Esophagus mucosa (tissue), 1 donor: ENCODE data around the gene RPN2. TPM values are rescaled to one million over a fixed set of nuclear protein-coding genes. Genes with fewer than 3 reads are reported as not detected.
A peak's percentile ranks its signal among the peaks of the same experiment; 100 is the strongest.

Experiments
- ATAC-seq: fragments of 200-7000 bp; cut with Tn5 transposase; one replicate; pipeline ENCODE4 v1.9.1; 2020
- total RNA-seq: library from RNA; stranded (reverse); gene quantifications from one replicate; pipeline ENCODE4 v1.2.4, GENCODE V29; 2023
- donor health status: DM: yes; HTN: yes; CAD: no.

RPN2 gene
- total RNA-seq, 1 donor from 2014 or later: 140 TPM

DNA sequence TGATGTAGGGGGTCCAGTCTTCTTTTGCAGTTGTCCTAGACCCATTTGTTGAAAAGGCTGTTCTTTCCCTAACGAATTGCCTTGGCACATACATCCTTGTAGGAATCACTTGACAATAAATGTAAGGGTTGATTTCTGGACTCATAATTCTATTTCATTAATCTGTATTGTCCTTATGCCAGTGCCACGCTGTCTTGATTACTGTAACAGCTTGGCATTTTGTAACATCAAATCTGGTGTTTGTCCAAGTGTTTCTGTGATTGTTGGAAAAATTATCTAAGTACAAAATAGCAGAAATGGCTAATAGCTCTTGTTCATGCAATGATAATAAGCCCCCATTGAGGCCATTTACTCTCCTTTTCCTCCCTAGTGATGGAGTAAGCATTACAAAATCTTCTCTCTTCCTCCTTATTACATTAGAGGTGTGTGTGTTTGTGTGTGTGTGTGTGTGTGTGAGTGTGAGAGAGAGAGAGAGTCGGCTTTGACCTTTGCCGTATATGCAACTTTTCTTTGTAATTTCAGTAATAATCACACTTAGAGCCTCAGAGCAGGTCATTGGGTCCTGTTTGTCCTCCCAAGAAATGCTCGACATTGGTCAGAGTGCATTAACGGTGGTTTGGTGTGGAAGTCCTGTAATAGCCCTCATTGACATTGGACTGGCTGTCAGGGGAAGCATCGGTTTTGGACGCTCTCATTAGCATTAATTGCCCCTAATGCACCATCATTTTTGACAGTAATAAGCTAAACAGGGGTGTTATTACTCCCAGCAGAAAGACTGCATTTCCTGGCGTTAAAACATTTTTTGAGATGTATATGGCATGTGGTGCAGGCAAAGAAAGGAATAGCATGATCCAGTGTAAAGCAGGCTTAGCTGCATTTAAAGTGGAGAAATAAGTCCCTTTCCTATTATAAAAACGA is 40.9 kb downstream of the RPN2 start:
- no peak for ATAC-seq

DNA sequence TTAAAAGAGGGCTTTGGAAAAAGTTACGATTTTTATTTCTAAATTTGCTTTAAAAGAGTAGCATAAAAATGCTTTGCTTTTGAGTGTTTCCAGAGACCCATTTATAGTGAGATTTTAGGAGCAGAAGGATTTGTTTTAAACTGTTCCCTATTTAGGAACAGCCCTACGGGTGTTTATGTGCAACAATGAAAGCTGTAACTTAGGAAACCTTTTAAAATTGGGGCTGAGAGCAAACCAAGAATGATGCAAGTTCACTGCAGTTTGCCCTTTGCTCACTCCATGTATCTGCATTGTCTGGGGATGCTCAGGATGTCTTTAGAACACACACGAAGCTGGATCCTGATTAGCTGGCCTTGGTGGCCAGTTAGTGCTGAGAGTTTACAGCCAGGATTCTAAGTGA is 41.6 kb downstream of the RPN2 start:
- ATAC-seq: no peak

DNA sequence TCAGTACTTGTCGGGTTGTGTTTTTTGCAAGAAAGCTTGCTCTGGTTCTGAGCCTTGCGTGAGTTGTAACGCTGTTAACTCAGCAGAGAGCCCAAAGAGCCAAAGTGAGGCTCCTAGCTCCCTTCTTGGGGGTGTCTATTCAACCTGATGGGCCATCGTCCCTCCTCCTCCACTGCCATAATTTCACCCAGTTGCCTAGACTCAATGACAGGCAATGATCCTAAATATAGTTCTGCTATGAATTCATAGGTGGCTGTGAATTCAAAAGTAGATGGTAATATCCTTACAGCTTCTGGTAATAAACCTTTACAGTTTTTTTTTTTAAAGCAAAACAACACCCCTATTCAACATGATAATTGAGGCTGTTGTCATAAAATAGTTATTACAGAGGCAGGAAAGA is 43.0 kb downstream of the RPN2 start:
- ATAC-seq: no peak

DNA sequence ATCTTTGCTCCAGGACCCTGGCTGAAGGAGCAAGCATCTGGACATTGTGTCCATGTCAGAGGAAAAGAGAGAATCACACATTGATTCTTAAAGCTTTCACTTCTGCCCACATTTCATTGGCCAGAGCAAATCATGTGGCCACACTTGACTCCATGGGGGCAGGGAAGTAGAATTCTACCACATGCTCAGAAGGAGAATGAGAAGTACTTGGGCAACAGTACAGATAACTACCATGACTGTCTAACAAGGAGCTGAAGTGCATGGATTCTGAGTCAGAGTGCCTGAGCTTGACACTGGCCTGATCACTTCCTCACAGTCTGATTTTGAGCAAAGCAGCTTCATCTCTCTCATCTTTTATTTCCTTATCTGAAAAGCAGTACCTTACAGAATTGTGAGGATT is 43.9 kb downstream of the RPN2 start:
- ATAC-seq: peak; percentile 76

GRCh38 chr20:37225146-37225545 is 46.0 kb downstream of the RPN2 start:
- ATAC-seq: no peak

DNA sequence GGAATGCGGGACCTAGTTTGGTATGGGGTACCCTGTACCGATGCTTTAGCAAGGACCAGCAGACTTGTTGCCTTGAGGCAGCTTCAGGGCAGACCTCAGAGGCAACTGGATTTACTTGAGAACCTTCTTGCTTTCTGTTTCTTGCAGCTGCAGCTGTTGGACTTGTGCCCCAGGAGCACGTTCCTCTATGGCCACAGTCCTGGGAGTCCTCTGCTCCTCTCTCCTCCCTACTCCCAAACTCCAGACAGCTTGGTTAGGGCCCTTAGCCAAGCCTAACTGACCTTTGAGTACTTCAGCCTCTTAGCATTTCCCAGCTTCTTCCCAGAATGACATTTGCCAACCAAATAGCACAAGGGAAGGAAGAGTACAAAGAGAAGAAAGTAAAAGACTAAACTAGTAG is 47.8 kb downstream of the RPN2 start:
- no peak for ATAC-seq

- ATAC-seq: no peak
These were observed 49.0 kb downstream of the RPN2 start for GRCh38 chr20:37228082-37228481.

GRCh38 chr20:37228656-37229055 is 49.5 kb downstream of the RPN2 start:
- ATAC-seq: no peak

GRCh38 chr20:37229357-37229756 is 50.2 kb downstream of the RPN2 start:
- ATAC-seq: no peak

DNA sequence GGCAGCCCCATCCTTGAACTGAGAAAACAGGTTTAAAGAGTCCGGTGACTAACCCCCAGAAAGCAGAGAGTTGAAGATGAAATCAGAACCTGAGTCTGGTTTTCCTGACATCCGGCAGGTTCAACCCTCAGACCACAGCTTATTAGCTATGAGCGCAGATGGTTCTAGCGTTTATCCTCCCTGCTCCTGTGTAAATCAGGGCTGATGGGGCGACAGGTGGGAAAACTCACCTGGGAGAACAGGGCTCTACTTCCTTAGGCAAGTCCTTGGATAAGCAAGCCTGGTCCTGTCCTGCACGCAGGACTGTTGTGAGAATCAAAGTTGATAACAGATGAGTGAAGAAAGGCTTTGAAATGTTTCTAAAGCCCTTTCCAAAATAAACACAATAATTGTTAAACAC is 51.1 kb downstream of the RPN2 start:
- ATAC-seq: peak; percentile 17

- ATAC-seq: no peak
These were observed 53.0 kb downstream of the RPN2 start for GRCh38 chr20:37231947-37232630.

GRCh38 chr20:37233548-37234253 is 54.6 kb downstream of the RPN2 start:
- ATAC-seq: no peak

DNA sequence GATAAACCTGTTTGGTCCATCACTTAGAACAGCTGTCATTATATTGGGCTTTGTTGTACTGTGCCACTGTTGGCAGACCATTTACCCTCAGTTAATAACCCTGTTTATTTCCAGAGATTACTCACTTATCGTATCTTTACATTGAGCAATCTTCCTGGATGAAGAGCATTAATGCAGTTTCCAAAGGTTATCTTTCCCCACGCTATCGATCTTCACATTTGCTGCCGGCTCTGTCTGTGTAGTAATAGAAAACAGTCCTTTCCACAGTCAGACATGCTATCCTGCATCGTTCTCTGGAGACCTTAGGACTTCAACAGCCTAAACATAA is 55.1 kb downstream of the RPN2 start:
- ATAC-seq: peak; percentile 36

- ATAC-seq: no peak
These were observed 55.9 kb downstream of the RPN2 start for GRCh38 chr20:37235065-37235464.

GRCh38 chr20:37236462-37236861 is 57.3 kb downstream of the RPN2 start:
- ATAC-seq: no peak

GRCh38 chr20:37237656-37238055 is 58.5 kb downstream of the RPN2 start:
- no peak for ATAC-seq

- ATAC-seq: no peak
These were observed 59.3 kb downstream of the RPN2 start for GRCh38 chr20:37238426-37238825.

GRCh38 chr20:37238935-37239451 is 59.9 kb downstream of the RPN2 start:
- ATAC-seq: no peak

GRCh38 chr20:37240337-37241067 is 61.4 kb downstream of the RPN2 start:
- ATAC-seq: peak; percentile 90

GRCh38 chr20:37242503-37242902 is 63.4 kb downstream of the RPN2 start:
- ATAC-seq: no peak

DNA sequence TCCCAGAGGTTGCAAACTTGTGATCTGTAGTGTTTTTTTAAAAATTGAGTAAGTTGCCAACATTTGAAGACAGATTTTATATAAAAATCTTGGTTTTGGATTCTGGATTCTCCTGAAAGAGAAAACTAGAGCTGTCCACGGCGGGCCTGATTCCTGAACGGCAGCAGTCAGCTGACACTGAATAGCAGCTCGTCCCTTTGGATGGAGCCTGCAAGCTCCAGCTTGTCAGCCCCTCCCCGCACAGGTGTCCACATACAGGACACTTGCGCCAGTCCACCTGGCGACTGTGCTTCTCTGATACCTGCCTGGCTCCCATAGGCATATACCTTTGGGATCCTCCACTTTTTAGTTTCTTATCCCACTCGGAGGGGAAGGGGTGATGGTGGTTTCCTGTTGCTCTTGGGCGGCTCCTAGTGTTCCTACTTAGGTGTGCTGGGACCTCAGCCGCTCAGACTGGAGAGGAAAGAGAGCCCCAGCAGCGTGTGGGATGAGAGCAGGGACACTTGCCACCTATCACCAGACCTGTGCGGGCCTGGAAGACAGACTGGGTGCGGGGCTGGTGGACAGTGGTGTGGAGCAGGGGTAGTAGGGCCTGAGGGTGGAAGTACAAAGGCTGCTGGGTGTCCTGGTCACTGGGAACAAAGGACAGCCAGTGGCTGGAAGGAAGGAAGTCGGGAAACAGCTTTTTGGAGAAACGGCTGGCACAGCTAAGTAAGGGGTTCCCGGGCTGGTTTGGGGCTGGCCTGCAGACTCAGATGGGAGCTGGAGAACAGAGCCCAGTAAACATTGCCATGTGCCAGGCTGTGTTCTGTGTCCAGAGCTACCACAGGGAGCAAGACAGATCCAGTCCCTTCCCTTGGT is 64.2 kb downstream of the RPN2 start:
- no peak for ATAC-seq
